CD4-positive, alpha-beta T cell treated with Interferon alpha-2 for 1 hour (primary cell): Measurements from ENCODE around the gene ATL1.
"Not testable (repeated sequence)": the region's sequence is repeated elsewhere in the genome, so short reads cannot be mapped to it uniquely, and the experiment has no call there.

Experiments
- DNase-seq, 2 donors: peaks; one replicate each; pipeline ENCODE4 v3.0.0-alpha.2; 2020 to 2022

The ATL1 gene

DNA sequence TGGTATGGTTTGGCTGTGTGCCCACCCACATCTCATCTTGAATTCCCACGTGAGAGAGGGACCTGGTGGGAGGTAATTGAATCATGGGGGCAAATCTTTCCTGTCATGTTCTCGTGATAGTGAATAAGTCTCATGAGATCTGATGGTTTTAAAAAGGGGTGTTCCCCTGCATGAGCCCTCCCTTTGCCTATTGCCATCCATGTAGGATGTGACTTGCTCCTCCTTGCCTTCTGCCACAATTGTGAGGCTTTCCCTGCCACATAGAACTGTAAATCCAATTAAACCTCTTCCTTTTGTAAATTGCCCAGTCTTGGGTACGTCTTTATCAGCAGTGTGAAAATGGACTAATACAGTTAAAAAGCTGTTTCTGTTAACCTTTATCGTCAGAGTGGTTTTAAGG, 21.9 kb upstream of the ATL1 start:
- not testable (repeated sequence) for DNase-seq

DNA sequence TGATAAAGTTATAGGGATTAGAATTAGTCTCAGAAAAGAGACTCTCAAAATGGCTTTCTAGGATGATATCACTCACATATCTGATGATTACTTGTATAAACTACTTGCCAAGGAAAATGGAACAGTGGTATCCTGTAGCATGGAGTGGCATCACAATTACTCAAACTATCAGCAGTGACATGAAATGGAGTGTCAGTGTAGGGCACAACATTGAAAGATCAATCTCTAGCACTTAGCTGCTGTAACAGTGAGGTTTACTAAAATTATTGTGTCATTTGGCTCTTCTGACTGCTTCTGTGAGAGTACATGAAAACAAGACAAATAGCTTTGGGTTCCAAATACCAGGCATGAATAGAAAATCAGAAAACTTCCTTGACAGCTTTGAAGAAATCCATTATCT, 20.9 kb upstream of the ATL1 start:
- DNase-seq: no peak

- DNase-seq: no peak
Observed at GRCh38 chr14:50541159-50541567, 18.8 kb upstream of the ATL1 start.

DNA sequence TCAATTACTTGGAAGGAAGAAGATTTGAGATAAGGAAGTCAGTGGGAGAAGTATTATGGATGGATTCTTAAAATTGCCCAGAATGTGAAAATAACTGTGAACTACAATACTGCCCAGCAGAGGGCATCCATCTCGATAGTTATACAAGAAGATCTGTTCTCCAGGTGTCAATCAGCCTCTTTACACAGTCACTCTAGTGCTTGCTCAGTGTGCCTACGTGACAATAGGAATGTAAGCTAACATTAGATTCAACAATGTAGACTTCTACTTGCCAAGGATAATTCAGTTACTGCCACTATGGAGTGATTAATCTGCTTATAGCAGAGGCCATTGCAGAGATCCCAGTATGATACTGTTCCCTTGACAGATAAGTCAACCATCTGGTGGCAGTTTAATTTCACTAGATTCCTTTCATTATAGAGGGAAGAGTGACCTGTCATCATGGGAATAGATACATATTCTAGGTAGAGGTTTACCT, 17.0 kb upstream of the ATL1 start:
- DNase-seq: peak; percentile 6 to 60

GRCh38 chr14:50544911-50545310, 15.0 kb upstream of the ATL1 start:
- no peak for DNase-seq

GRCh38 chr14:50545618-50546017, 14.3 kb upstream of the ATL1 start:
- DNase-seq: no peak

DNA sequence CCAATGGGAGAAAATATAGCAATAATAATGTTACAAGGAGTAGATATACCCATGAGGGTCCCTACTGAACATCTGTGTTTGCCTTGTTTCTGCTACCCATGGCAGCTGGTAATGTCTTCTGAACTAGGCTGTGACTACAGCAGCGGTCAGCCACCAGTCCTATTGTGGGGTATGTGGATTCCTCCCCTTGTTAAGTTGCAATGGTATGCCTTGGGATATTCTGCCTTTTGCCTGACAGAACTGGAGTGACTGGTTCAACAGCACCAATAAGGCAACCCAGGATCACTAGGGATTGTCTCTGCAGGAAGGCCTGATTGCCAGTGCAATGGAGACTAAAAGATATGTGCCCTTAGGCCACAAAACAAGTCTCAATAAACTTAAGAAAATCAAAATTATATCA, 9.7 kb upstream of the ATL1 start:
- no peak for DNase-seq

GRCh38 chr14:50551877-50552276, 8.1 kb upstream of the ATL1 start:
- DNase-seq: no peak

GRCh38 chr14:50552796-50553195, 7.1 kb upstream of the ATL1 start:
- not testable (repeated sequence) for DNase-seq

GRCh38 chr14:50560931-50561285, 963 bp downstream of the ATL1 start:
- DNase-seq: peak; percentile 16 to 25

DNA sequence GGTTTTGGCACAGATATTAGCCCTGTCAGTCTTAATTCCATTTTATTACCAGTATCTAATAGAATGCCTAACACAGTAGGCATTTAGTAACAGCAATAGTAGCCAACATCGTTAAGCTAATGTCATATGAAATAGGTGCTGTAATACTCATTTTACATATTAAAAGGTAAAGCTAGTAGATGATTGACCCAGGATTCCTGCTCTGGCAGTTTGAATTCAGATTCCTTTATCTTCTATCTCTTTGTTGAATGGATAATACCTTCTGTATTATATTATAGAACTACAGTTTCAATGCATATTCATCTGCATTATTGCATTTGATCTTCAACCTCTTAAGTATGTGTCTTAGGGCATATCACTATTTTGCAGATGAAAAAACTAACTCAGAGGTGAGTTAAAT, 2.9 kb downstream of the ATL1 start:
- no peak for DNase-seq

- DNase-seq: no peak
Observed at GRCh38 chr14:50569714-50570274, 9.8 kb downstream of the ATL1 start.

DNA sequence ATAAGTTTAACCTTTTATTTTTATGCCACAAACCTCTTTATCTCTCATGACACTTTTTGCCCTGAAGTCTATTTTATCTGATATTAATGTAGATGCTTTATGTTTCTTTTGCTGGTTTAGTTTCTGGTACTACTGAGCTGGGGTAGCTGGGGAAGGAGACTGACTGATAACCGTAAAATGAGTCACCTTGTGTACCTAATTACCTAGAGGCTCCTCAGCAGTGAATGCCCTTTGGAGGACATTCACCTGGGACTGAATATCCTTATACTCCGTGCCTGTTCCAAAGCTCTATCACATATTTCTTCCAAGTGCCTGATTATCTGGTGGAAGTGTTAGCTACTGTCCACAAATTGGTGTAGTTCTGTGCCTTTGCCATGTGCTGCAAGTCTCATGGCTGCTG, 13.9 kb downstream of the ATL1 start:
- DNase-seq: no peak

DNA sequence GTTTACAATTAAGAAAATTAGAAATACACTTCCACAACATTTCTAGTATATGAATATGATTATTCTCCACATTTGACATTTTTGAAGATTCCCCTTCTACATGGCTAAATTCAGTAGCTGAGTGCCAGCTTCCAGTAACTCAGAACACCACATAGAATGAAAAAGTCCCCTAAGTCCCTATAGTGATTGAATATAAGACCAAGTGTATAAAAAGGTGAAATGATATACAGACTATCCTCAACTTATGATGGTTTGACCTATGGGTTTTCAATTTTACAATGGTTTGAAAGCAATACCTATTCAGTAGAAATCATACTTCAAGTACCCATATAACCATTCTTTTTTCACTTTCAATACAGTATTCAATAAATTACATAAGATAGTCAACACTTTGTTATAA, 15.8 kb downstream of the ATL1 start:
- no peak for DNase-seq

- no peak for DNase-seq
Observed at GRCh38 chr14:50577982-50578381, 18.0 kb downstream of the ATL1 start.

GRCh38 chr14:50578433-50578832, 18.5 kb downstream of the ATL1 start:
- DNase-seq: no peak

GRCh38 chr14:50590464-50590863, 30.5 kb downstream of the ATL1 start:
- no peak for DNase-seq

GRCh38 chr14:50594577-50595316, 34.8 kb downstream of the ATL1 start:
- DNase-seq: no peak

- DNase-seq: no peak
Observed at GRCh38 chr14:50598765-50599164, 38.8 kb downstream of the ATL1 start.

DNA sequence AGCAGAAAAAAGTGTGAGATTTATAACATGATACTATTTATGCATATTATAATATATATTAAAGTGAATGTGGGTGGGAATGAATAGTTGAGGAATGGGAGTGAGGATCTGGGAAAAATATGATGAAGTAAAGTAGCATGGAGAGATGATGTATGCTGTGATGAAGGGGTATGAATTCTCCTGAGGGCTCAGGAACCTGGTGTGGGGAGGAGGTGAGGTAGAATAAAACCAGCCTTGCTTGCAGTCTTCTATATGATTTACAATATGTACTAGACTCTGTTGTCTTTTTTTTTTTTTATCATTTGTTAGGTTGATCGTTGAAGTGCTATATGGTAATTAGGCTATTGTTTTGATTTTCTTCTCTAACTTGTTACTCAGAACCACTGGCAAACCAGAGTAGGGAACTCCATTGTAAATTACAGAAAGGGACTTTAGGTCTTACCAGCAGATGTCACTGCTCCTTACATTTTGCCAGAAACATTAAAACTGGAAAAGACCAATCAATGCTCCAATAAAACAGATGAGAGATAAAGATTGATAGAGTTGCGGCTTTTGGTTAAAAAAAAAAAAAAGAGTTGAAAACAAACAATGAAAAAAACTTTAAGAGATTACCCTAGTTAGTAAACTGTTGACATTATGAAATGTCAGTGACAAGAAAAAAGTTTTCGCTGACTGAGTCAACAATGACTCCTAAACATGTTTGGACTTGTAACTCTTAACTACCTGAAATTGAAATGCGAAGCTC, 39.9 kb downstream of the ATL1 start:
- DNase-seq: peak in 1 of 2 donors; percentile 33

DNA sequence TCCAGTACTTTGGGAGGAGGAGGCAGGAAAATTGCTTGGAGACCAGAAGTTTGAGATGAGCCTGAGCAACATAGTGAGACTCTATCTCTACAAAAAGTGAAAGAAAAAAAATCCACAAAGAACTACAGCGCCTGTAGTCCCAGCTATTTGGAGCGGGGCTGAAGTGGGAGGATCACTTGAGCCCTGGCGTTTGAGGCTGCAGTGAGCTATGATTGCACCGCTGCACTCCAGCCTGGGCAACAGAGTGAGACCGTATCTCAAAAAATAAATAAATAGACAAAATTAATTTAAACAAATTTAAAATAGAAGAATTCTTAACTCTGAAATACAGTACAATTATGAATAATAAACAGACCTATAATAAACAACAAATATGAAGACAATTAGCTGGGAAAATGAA, 40.9 kb downstream of the ATL1 start:
- DNase-seq: no peak

DNA sequence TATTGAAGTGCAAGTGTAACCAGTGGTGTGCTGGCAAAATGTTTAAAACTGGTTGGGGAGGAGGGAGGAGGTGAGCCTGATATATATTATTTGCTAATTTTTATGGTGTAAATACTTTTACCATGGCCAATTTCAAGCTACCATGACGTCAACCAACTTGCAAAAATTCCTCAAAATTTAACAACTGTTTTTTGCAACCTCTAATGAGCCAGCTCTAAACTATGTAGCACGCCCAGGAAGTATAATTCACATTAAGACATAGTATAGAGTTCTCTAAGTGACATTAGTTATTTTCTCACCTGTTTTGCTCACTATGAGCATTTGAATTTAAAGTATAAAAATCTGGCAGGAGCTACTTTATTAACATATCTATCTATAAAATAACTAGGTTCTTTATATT, 41.4 kb downstream of the ATL1 start:
- DNase-seq: no peak

GRCh38 chr14:50602035-50602434, 42.1 kb downstream of the ATL1 start:
- no peak for DNase-seq

- DNase-seq: no peak
Observed at GRCh38 chr14:50603565-50603964, 43.6 kb downstream of the ATL1 start.
